Astrocyte (in vitro differentiated cells and primary cell): ENCODE results near the gene NENF.

Source experiments
- EZH2 ChIP-seq: IDR thresholded peaks from 2 replicates; pipeline ENCODE4 v1.6.1; 2012; ENCODE audit warnings: mild to moderate bottlenecking, low read length, inconsistent platforms; ENCODE audit not compliant: insufficient read depth
- TF ChIP-seq, protein P1 (sequence below): IDR thresholded peaks from 2 replicates; pipeline ENCODE4 v1.5.1; 2011; ENCODE audit warnings: low read depth, mild to moderate bottlenecking, inconsistent platforms, low read length, moderate library complexity; ENCODE audit not compliant: insufficient read depth

DNA sequence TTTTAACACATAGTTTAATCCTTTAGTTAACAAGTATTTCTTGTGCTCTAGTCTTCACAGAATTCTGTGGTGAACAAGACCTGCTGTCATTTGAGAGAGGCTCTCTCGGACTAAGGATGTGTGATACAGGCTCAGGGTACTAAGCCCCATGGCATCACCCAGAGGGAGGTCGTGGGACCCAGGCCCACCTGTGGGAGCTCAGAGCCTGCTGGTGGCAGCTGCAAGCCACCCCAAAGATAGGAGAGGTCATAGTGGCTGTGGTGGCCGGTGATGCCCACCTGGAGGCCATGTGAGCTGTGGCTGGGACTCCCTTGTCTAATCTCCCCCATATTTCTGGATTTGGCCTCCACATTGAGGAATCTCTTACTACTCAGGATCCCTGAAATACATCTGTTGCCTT, 22.0 kb downstream of the NENF start:
- TF ChIP-seq, protein P1, sequence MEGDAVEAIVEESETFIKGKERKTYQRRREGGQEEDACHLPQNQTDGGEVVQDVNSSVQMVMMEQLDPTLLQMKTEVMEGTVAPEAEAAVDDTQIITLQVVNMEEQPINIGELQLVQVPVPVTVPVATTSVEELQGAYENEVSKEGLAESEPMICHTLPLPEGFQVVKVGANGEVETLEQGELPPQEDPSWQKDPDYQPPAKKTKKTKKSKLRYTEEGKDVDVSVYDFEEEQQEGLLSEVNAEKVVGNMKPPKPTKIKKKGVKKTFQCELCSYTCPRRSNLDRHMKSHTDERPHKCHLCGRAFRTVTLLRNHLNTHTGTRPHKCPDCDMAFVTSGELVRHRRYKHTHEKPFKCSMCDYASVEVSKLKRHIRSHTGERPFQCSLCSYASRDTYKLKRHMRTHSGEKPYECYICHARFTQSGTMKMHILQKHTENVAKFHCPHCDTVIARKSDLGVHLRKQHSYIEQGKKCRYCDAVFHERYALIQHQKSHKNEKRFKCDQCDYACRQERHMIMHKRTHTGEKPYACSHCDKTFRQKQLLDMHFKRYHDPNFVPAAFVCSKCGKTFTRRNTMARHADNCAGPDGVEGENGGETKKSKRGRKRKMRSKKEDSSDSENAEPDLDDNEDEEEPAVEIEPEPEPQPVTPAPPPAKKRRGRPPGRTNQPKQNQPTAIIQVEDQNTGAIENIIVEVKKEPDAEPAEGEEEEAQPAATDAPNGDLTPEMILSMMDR, result no peak
- TF ChIP-seq EZH2, result no peak
